HEK293 (cell line): Measurements from ENCODE around the gene TAF1A.

ENCODE experiments used
- KLF1 ChIP-seq: fragments of 450-650 bp; formaldehyde crosslinking; IDR thresholded peaks from 2 replicates; pipeline ENCODE4 v1.5.1; 2016; ENCODE audit warnings: missing biosample characterization, missing genetic modification characterization
- RBAK ChIP-seq: fragments of 450-650 bp; formaldehyde crosslinking; IDR thresholded peaks from 2 replicates; pipeline ENCODE4 v1.5.1; 2016; ENCODE audit warnings: missing biosample characterization, missing genetic modification characterization
- SCRT2 ChIP-seq: fragments of 450-650 bp; formaldehyde crosslinking; IDR thresholded peaks from 2 replicates; pipeline ENCODE4 v1.5.1; 2016; ENCODE audit warnings: missing biosample characterization, missing genetic modification characterization
- SP2 ChIP-seq: fragments of 450-650 bp; formaldehyde crosslinking; IDR thresholded peaks from 2 replicates; pipeline ENCODE4 v1.5.1; 2016; ENCODE audit warnings: missing biosample characterization, missing genetic modification characterization
- SP3 ChIP-seq: fragments of 450-650 bp; formaldehyde crosslinking; IDR thresholded peaks from 2 replicates; pipeline ENCODE4 v1.5.1; 2016; ENCODE audit warnings: missing biosample characterization, missing genetic modification characterization
- TRIM28 ChIP-seq: IDR thresholded peaks from 2 replicates; pipeline ENCODE4 v1.6.1; 2011; ENCODE audit warnings: low read length, control low read depth, borderline replicate concordance
- YY1 ChIP-seq: fragments of 450-650 bp; formaldehyde crosslinking; IDR thresholded peaks from 2 replicates; pipeline ENCODE4 v1.5.1; 2018; ENCODE audit warnings: missing biosample characterization, missing genetic modification characterization
- ZBTB17 ChIP-seq: fragments of 450-650 bp; formaldehyde crosslinking; IDR thresholded peaks from 2 replicates; pipeline ENCODE4 v1.5.1; 2016; ENCODE audit warnings: missing biosample characterization, missing genetic modification characterization
- ZEB2 ChIP-seq: fragments of 450-650 bp; formaldehyde crosslinking; IDR thresholded peaks from 2 replicates; pipeline ENCODE4 v1.5.1; 2016; ENCODE audit warnings: missing biosample characterization, missing genetic modification characterization
- ZIC2 ChIP-seq: fragments of 450-650 bp; formaldehyde crosslinking; IDR thresholded peaks from 2 replicates; pipeline ENCODE4 v1.5.1; 2016; ENCODE audit warnings: missing biosample characterization, missing genetic modification characterization
- ZNF114 ChIP-seq: fragments of 450-650 bp; formaldehyde crosslinking; IDR thresholded peaks from 2 replicates; pipeline ENCODE4 v1.5.0; 2017; ENCODE audit warnings: missing biosample characterization, missing genetic modification characterization
- ZNF121 ChIP-seq: fragments of 450-650 bp; formaldehyde crosslinking; IDR thresholded peaks from 2 replicates; pipeline ENCODE4 v1.5.1; 2016; ENCODE audit warnings: missing biosample characterization, missing genetic modification characterization
- ZNF140 ChIP-seq: fragments of 450-650 bp; formaldehyde crosslinking; IDR thresholded peaks from 2 replicates; pipeline ENCODE4 v1.5.1; 2016; ENCODE audit warnings: missing biosample characterization, missing genetic modification characterization
- ZNF16 ChIP-seq: fragments of 450-650 bp; formaldehyde crosslinking; IDR thresholded peaks from 2 replicates; pipeline ENCODE4 v1.5.1; 2016; ENCODE audit warnings: low read depth, missing biosample characterization, missing genetic modification characterization
- ZNF19 ChIP-seq: fragments of 450-650 bp; formaldehyde crosslinking; IDR thresholded peaks from 2 replicates; pipeline ENCODE4; 2016; ENCODE audit warnings: missing biosample characterization, missing genetic modification characterization, low read depth
- ZNF223 ChIP-seq: fragments of 450-650 bp; formaldehyde crosslinking; IDR thresholded peaks from 2 replicates; pipeline ENCODE4 v1.5.1; 2016; ENCODE audit warnings: missing biosample characterization, missing genetic modification characterization
- ZNF37A ChIP-seq: fragments of 450-650 bp; IDR thresholded peaks from 2 replicates; pipeline ENCODE4 v1.5.1; 2018; ENCODE audit warnings: missing biosample characterization, missing genetic modification characterization
- ZNF426 ChIP-seq: fragments of 450-650 bp; formaldehyde crosslinking; IDR thresholded peaks from 2 replicates; pipeline ENCODE4 v1.5.1; 2017; ENCODE audit warnings: missing biosample characterization, missing genetic modification characterization, mild to moderate bottlenecking, inconsistent platforms, moderate library complexity
- ZNF510 ChIP-seq: fragments of 450-650 bp; formaldehyde crosslinking; IDR thresholded peaks from 2 replicates; pipeline ENCODE4 v1.5.1; 2018; ENCODE audit warnings: mild to moderate bottlenecking, missing genetic modification characterization, missing biosample characterization; ENCODE audit not compliant: insufficient replicate concordance
- ZNF549 ChIP-seq: fragments of 450-650 bp; IDR thresholded peaks from 2 replicates; pipeline ENCODE4 v1.5.1; 2018; ENCODE audit warnings: missing biosample characterization, missing genetic modification characterization, mild to moderate bottlenecking, inconsistent platforms, moderate library complexity
- ZNF560 ChIP-seq: fragments of 450-650 bp; formaldehyde crosslinking; IDR thresholded peaks from 2 replicates; pipeline ENCODE4 v1.5.1; 2017; ENCODE audit warnings: missing biosample characterization, missing genetic modification characterization, borderline replicate concordance
- ZNF561 ChIP-seq: fragments of 450-650 bp; IDR thresholded peaks from 2 replicates; pipeline ENCODE4 v1.5.1; 2018; ENCODE audit warnings: missing biosample characterization, missing genetic modification characterization, borderline replicate concordance
- ZNF677 ChIP-seq: fragments of 450-650 bp; IDR thresholded peaks from 2 replicates; pipeline ENCODE4 v1.5.0; 2018; ENCODE audit warnings: missing biosample characterization, mild to moderate bottlenecking, missing genetic modification characterization, moderate library complexity
- ZNF830 ChIP-seq: fragments of 450-650 bp; IDR thresholded peaks from 2 replicates; pipeline ENCODE4 v1.5.0; 2018; ENCODE audit warnings: missing biosample characterization, missing genetic modification characterization, low read depth, mild to moderate bottlenecking, moderate library complexity
- TF ChIP-seq, protein P1 (sequence below): fragments of 450-650 bp; formaldehyde crosslinking; IDR thresholded peaks from 2 replicates; pipeline ENCODE4 v1.5.1; 2016; ENCODE audit warnings: missing biosample characterization, missing genetic modification characterization
- TF ChIP-seq, protein P2 (sequence below): fragments of 450-650 bp; formaldehyde crosslinking; IDR thresholded peaks from 2 replicates; pipeline ENCODE4 v1.5.1; 2017; ENCODE audit warnings: missing biosample characterization, missing genetic modification characterization
- TF ChIP-seq, protein P3 (sequence below): fragments of 450-650 bp; formaldehyde crosslinking; conservative IDR thresholded peaks from 2 replicates; pipeline ENCODE4 v1.5.1; 2016; ENCODE audit warnings: low read depth, missing biosample characterization, missing genetic modification characterization
- TF ChIP-seq, protein P4 (sequence below): fragments of 450-650 bp; formaldehyde crosslinking; IDR thresholded peaks from 2 replicates; pipeline ENCODE4 v1.5.1; 2016; ENCODE audit warnings: missing biosample characterization, missing genetic modification characterization

TAF1A gene

DNA sequence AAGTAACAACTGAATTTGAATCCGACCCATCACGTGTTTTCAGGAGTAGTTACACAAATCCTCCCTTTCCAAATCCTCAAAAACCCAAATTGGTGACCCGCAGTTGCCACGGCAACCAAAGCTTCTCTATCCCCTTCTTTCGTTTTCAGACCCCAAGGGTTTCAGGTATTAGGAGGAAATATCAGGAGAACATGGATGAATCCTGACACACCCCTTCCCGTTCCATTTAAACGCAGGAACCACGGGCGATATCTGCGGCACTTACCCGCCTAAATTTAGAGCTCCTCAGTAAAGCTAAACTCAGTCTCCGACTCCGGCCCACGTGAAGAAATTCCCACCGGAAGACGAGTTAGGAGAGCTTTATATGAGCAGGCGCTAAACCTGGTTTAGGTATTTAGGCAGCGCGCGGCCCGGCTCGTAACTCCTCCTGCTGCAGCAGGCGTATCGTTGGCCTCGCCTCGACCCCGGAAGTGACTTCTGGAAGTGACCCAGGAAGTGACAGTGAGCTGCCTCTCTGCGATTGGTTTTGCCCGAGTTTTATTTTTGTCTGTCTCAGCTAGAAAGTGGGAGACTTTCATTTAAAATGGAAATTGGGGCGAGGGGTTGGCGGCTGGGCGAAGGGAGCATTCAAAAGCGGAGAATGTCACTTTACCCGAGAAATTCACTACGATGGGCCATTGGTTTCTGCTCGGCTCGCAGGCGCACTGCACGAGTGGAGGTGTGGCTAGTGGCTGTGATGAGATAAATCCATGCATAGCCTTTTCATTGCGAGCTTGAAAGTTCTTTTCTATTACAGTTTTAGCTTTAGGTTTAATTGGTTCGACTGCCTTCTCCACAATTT, at the start of gene TAF1A (continued):
- TF ChIP-seq, protein P1, sequence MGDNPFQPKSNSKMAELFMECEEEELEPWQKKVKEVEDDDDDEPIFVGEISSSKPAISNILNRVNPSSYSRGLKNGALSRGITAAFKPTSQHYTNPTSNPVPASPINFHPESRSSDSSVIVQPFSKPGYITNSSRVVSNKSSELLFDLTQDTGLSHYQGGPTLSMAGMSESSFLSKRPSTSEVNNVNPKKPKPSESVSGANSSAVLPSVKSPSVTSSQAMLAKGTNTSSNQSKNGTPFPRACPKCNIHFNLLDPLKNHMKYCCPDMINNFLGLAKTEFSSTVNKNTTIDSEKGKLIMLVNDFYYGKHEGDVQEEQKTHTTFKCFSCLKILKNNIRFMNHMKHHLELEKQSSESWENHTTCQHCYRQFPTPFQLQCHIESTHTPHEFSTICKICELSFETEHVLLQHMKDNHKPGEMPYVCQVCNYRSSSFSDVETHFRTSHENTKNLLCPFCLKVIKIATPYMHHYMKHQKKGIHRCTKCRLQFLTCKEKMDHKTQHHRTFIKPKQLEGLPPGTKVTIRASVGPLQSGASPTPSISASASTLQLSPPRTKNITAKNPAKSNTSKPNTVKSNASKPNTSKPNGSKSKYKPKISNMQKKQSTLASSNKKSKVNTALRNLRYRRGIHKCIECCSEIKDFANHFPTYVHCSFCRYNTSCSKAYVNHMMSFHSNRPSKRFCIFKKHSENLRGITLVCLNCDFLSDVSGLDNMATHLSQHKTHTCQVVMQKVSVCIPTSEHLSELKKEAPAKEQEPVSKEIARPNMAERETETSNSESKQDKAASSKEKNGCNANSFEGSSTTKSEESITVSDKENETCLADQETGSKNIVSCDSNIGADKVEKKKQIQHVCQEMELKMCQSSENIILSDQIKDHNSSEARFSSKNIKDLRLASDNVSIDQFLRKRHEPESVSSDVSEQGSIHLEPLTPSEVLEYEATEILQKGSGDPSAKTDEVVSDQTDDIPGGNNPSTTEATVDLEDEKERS (tag by site-specific recombination), result no peak
- no peak for TF ChIP-seq ZNF37A (tag by site-specific recombination)
- TF ChIP-seq ZNF19 (tag by site-specific recombination), result no peak
- no peak; the same call in 1 of the 2 replicates for TF ChIP-seq YY1 (tag by site-specific recombination)
- TF ChIP-seq, protein P2, sequence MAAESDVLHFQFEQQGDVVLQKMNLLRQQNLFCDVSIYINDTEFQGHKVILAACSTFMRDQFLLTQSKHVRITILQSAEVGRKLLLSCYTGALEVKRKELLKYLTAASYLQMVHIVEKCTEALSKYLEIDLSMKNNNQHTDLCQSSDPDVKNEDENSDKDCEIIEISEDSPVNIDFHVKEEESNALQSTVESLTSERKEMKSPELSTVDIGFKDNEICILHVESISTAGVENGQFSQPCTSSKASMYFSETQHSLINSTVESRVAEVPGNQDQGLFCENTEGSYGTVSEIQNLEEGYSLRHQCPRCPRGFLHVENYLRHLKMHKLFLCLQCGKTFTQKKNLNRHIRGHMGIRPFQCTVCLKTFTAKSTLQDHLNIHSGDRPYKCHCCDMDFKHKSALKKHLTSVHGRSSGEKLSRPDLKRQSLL, result no peak
- TF ChIP-seq ZNF114 (tag by site-specific recombination), result no peak
- TF ChIP-seq KLF1 (tag by site-specific recombination), result no peak
- no peak for TF ChIP-seq ZIC2 (tag by site-specific recombination)
- peak; percentile 45; the same call in 1 of the 2 replicates for TF ChIP-seq ZNF561
- peak; percentile 83 for TF ChIP-seq SP2
- no peak for TF ChIP-seq ZNF223 (tag by site-specific recombination)
- no peak for TF ChIP-seq ZNF140
- TF ChIP-seq SP3 (tag by site-specific recombination), result peak; percentile 65
- no peak for TF ChIP-seq ZNF121 (tag by site-specific recombination)
- TF ChIP-seq ZNF677 (tag by site-specific recombination), result no peak
- TF ChIP-seq SCRT2 (tag by site-specific recombination), result no peak
- no peak for TF ChIP-seq RBAK (tag by site-specific recombination)
- no peak for TF ChIP-seq TRIM28
- no peak for TF ChIP-seq ZNF560 (tag by site-specific recombination)
- peak; percentile 65; the same call in 1 of the 2 replicates for TF ChIP-seq ZEB2 (tag by site-specific recombination)
- TF ChIP-seq ZBTB17 (tag by site-specific recombination), result peak; percentile 87
- no peak for TF ChIP-seq ZNF16 (tag by site-specific recombination)
- no peak for TF ChIP-seq ZNF830
- TF ChIP-seq, protein P3, sequence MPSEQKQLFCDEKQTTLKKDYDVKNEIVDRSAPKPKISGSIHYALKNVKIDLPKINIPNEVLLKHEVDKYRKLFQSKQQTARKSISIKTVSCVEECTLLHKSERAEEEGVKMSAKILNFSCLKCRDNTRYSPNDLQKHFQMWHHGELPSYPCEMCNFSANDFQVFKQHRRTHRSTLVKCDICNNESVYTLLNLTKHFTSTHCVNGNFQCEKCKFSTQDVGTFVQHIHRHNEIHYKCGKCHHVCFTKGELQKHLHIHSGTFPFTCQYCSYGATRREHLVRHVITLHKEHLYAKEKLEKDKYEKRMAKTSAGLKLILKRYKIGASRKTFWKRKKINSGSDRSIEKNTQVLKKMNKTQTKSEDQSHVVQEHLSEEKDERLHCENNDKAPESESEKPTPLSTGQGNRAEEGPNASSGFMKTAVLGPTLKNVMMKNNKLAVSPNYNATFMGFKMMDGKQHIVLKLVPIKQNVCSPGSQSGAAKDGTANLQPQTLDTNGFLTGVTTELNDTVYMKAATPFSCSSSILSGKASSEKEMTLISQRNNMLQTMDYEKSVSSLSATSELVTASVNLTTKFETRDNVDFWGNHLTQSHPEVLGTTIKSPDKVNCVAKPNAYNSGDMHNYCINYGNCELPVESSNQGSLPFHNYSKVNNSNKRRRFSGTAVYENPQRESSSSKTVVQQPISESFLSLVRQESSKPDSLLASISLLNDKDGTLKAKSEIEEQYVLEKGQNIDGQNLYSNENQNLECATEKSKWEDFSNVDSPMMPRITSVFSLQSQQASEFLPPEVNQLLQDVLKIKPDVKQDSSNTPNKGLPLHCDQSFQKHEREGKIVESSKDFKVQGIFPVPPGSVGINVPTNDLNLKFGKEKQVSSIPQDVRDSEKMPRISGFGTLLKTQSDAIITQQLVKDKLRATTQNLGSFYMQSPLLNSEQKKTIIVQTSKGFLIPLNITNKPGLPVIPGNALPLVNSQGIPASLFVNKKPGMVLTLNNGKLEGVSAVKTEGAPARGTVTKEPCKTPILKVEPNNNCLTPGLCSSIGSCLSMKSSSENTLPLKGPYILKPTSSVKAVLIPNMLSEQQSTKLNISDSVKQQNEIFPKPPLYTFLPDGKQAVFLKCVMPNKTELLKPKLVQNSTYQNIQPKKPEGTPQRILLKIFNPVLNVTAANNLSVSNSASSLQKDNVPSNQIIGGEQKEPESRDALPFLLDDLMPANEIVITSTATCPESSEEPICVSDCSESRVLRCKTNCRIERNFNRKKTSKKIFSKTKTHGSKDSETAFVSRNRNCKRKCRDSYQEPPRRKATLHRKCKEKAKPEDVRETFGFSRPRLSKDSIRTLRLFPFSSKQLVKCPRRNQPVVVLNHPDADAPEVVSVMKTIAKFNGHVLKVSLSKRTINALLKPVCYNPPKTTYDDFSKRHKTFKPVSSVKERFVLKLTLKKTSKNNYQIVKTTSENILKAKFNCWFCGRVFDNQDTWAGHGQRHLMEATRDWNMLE, result peak; percentile 100
- TF ChIP-seq ZNF510 (tag by site-specific recombination), result no peak
- TF ChIP-seq ZNF549 (tag by site-specific recombination), result no peak
- TF ChIP-seq ZNF426 (tag by site-specific recombination), result no peak
- TF ChIP-seq, protein P4, sequence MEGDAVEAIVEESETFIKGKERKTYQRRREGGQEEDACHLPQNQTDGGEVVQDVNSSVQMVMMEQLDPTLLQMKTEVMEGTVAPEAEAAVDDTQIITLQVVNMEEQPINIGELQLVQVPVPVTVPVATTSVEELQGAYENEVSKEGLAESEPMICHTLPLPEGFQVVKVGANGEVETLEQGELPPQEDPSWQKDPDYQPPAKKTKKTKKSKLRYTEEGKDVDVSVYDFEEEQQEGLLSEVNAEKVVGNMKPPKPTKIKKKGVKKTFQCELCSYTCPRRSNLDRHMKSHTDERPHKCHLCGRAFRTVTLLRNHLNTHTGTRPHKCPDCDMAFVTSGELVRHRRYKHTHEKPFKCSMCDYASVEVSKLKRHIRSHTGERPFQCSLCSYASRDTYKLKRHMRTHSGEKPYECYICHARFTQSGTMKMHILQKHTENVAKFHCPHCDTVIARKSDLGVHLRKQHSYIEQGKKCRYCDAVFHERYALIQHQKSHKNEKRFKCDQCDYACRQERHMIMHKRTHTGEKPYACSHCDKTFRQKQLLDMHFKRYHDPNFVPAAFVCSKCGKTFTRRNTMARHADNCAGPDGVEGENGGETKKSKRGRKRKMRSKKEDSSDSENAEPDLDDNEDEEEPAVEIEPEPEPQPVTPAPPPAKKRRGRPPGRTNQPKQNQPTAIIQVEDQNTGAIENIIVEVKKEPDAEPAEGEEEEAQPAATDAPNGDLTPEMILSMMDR, result peak; percentile 11; the same call in 1 of the 2 replicates
